K562 (cell line): ENCODE measurements around the gene WAS. TPM values are rescaled to one million over a fixed set of nuclear protein-coding genes. Genes with fewer than 3 reads are reported as not detected.

ENCODE experiments used
- CTBP1 ChIP-seq: fragments of 450-650 bp; IDR thresholded peaks from 2 replicates; pipeline ENCODE4 v1.6.1; 2016; ENCODE audit warnings: borderline replicate concordance
- DNMT1 ChIP-seq: fragments of 450-650 bp; IDR thresholded peaks from 2 replicates; pipeline ENCODE4 v1.6.1; 2016; ENCODE audit warnings: antibody characterized with exemption, mild to moderate bottlenecking
- EGR1 ChIP-seq: fragments of 450-650 bp; conservative IDR thresholded peaks from 2 replicates; pipeline ENCODE4 v1.6.1; 2017; ENCODE audit warnings: mild to moderate bottlenecking
- MBD2 ChIP-seq: sonication (generic); IDR thresholded peaks from 2 replicates; pipeline ENCODE4 v1.6.1; 2016; ENCODE audit warnings: low read depth, borderline replicate concordance
- MEIS2 ChIP-seq: fragments of 450-650 bp; IDR thresholded peaks from 2 replicates; pipeline ENCODE4 v1.6.1; 2014; ENCODE audit warnings: mild to moderate bottlenecking; ENCODE audit not compliant: partially characterized antibody
- MIER1 ChIP-seq: fragments of 450-650 bp; IDR thresholded peaks from 2 replicates; pipeline ENCODE4 v1.6.1; 2016; ENCODE audit warnings: antibody characterized with exemption, mild to moderate bottlenecking, low read depth
- MTA3 ChIP-seq: fragments of 450-650 bp; formaldehyde crosslinking; IDR thresholded peaks from 2 replicates; pipeline ENCODE4 v1.6.1; 2017; ENCODE audit warnings: mild to moderate bottlenecking, borderline replicate concordance
- NR2C2 ChIP-seq, 2 experiments: fragments of 200-800 bp in 1 of 2; sonication (Bioruptor generic) in 1 of 2; sonication (generic) in 1 of 2; formaldehyde crosslinking in 1 of 2; IDR thresholded peaks; 2 replicates each; pipeline versions ENCODE4 v1.6.1 to v1.8.0; 2016 to 2022; ENCODE audit warnings: mild to moderate bottlenecking in 1 of 2, missing compliant biosample characterization in 1 of 2, missing genetic modification characterization in 1 of 2, missing genetic modification reagents in 1 of 2
- PRMT5 ChIP-seq: sonication (generic); formaldehyde crosslinking; IDR thresholded peaks from 2 replicates; pipeline ENCODE4 v1.5.0; 2020; ENCODE audit warnings: missing genetic modification reagents
- RBBP5 ChIP-seq: fragments of 200-600 bp; sonication (generic); IDR thresholded peaks from 2 replicates; pipeline ENCODE4 v1.6.1; 2012; ENCODE audit warnings: borderline replicate concordance, mild to moderate bottlenecking, low read length, control low read depth, inconsistent platforms; ENCODE audit not compliant: insufficient read depth, poor library complexity, severe bottlenecking
- RBM17 ChIP-seq: fragments of 200-400 bp; formaldehyde crosslinking; IDR thresholded peaks from 2 replicates; pipeline ENCODE4 v1.6.1; 2017; ENCODE audit warnings: low read depth, mild to moderate bottlenecking, low read length, borderline replicate concordance
- RBM39 ChIP-seq: fragments of 200-400 bp; formaldehyde crosslinking; optimal IDR thresholded peaks from 2 replicates; pipeline ENCODE3; 2018; ENCODE audit warnings: low read depth, low read length
- TCF7 ChIP-seq: sonication (generic); IDR thresholded peaks from 2 replicates; pipeline ENCODE4 v1.6.1; 2016; ENCODE audit warnings: antibody characterized with exemption, borderline replicate concordance
- ZC3H11A ChIP-seq: IDR thresholded peaks from 2 replicates; pipeline ENCODE4 v1.6.1; 2012; ENCODE audit warnings: low read depth, low read length, improper control_type of control experiment
- ZNF23 ChIP-seq: fragments of 250-450 bp; sonication (Bioruptor Pico); IDR thresholded peaks from 2 replicates; pipeline ENCODE4 v1.4.0; 2020; ENCODE audit warnings: mild to moderate bottlenecking
- ZNF668 ChIP-seq: fragments of 250-450 bp; sonication (Bioruptor Pico); IDR thresholded peaks from 2 replicates; pipeline ENCODE4 v1.8.0; 2022; ENCODE audit warnings: mild to moderate bottlenecking, inconsistent platforms
- polyA plus RNA-seq, 8 experiments: library from polyadenylated mRNA; depleted of rRNA in 4 of 8; stranded (reverse) in 5 of 8; unstranded in 3 of 8; fragments of >200 nt; fragmentation: Nextera tagmentation in 2 of 8; fragmentation: Illumina TruSeq in 1 of 8; extraction: Ambion mirVana in 2 of 8; extraction: Trizol in 1 of 8; gene quantifications; 2 replicates each; pipeline versions ENCODE4 v1.2.1 to v1.2.3, GENCODE V29; 2011 to 2014; ENCODE audit warnings: inconsistent platforms in 1 of 8, missing spikeins in 1 of 8
- total RNA-seq, 7 experiments: library from RNA; depleted of rRNA in 6 of 7; stranded (reverse); fragments of >200 nt in 6 of 7; fragmentation: Illumina TruSeq in 2 of 7; extraction: Trizol in 2 of 7; gene quantifications; 2 replicates each; pipeline versions ENCODE4 v1.2.1 to v1.2.3, GENCODE V29; 2011 to 2021; ENCODE audit warnings: low replicate concordance in 1 of 7
- TF ChIP-seq, protein P1 (sequence below): fragments of 250-450 bp; sonication (Bioruptor Pico); IDR thresholded peaks from 2 replicates; pipeline ENCODE4 v1.8.0; 2022; ENCODE audit warnings: inconsistent platforms
- TF ChIP-seq, protein P2 (sequence below): fragments of 250-450 bp; sonication (Bioruptor Pico); IDR thresholded peaks from 2 replicates; pipeline ENCODE4 v1.9.0; 2021; ENCODE audit warnings: mild to moderate bottlenecking, inconsistent platforms
- TF ChIP-seq, protein P3 (sequence below), 3 experiments: fragments of 200-800 bp in 1 of 3; sonication (Bioruptor generic) in 1 of 3; sonication (generic) in 1 of 3; formaldehyde crosslinking in 1 of 3; IDR thresholded peaks; 2 replicates each; pipeline versions ENCODE4 v1.6.1 to v1.8.0; 2016 to 2022; ENCODE audit warnings: mild to moderate bottlenecking in 2 of 3, missing compliant biosample characterization in 2 of 3, missing genetic modification characterization in 2 of 3, missing genetic modification reagents in 1 of 3
- TF ChIP-seq, protein P4 (sequence below): fragments of 450-650 bp; formaldehyde crosslinking; IDR thresholded peaks from 2 replicates; pipeline ENCODE4 v1.4.0; 2020; ENCODE audit warnings: mild to moderate bottlenecking, moderate library complexity

Gene WAS
- total and polyA plus RNA-seq, 9 of the 15 experiments (the other 6 are each of a cell fraction or from before 2014, with no cell fraction given): 0.11 to 16.1 (median 3.8) TPM

DNA sequence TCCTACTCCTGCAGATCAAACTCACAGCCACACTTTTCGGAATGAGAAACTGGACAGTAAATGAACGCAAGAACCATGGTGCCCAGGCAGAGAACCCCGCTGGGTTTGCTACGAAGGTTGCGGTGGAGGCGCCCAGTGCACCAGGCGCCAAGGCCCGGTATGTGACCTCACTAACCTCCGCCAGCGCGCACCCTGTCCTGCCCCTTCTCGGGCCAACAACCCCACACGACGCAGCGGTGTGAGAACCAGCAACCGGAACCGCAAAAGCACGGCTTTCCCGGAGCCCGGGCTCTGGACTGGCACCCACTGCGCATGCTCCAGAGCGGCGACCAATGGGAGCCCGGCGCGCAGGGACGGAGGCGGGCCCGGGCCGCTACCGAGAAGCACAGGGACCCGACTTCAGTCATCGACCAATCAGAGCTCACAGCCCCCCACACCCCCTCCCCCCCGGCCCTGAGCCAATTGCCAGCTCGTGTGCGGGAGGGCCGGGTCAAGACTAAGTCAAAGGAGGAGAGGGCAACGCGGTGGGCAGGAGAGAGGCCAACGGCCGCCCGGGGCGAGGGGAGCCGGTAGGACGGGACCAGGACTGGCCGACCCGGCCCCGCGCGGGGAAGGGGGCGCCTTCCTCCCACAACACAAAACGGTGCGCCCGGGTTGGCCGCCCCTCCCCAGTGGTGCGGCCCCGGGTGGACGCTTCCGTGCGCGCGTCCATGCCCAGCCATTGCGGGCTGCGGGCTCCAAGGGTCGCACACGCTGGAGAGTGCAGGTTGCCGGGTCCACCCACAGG lies 7.3 kb upstream of the WAS start (continued):
- TF ChIP-seq RBM39: no peak
- TF ChIP-seq PRMT5 (CRISPR knock-in tag): no peak
- peak; percentile 60; the same call in 1 of the 2 replicates for TF ChIP-seq MTA3
- peak; percentile 30 for TF ChIP-seq RBBP5
- peak; percentile 61 for TF ChIP-seq CTBP1
- TF ChIP-seq TCF7: no peak
- peak; percentile 48; the same call in 1 of the 2 replicates for TF ChIP-seq MBD2
- TF ChIP-seq MIER1: no peak
- TF ChIP-seq EGR1: no peak
- no peak for TF ChIP-seq NR2C2 (CRISPR knock-in tag; IDR thresholded peaks at IDR 0.05)
- peak; percentile 60; the same call in 1 of the 2 replicates for TF ChIP-seq NR2C2 (tag; IDR thresholded peaks at IDR 0.05)
- TF ChIP-seq, protein P1, sequence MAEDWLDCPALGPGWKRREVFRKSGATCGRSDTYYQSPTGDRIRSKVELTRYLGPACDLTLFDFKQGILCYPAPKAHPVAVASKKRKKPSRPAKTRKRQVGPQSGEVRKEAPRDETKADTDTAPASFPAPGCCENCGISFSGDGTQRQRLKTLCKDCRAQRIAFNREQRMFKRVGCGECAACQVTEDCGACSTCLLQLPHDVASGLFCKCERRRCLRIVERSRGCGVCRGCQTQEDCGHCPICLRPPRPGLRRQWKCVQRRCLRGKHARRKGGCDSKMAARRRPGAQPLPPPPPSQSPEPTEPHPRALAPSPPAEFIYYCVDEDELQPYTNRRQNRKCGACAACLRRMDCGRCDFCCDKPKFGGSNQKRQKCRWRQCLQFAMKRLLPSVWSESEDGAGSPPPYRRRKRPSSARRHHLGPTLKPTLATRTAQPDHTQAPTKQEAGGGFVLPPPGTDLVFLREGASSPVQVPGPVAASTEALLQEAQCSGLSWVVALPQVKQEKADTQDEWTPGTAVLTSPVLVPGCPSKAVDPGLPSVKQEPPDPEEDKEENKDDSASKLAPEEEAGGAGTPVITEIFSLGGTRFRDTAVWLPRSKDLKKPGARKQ: no peak
- no peak for TF ChIP-seq ZNF23 (CRISPR knock-in tag)
- no peak for TF ChIP-seq DNMT1
- no peak for TF ChIP-seq ZC3H11A
- TF ChIP-seq, protein P2, sequence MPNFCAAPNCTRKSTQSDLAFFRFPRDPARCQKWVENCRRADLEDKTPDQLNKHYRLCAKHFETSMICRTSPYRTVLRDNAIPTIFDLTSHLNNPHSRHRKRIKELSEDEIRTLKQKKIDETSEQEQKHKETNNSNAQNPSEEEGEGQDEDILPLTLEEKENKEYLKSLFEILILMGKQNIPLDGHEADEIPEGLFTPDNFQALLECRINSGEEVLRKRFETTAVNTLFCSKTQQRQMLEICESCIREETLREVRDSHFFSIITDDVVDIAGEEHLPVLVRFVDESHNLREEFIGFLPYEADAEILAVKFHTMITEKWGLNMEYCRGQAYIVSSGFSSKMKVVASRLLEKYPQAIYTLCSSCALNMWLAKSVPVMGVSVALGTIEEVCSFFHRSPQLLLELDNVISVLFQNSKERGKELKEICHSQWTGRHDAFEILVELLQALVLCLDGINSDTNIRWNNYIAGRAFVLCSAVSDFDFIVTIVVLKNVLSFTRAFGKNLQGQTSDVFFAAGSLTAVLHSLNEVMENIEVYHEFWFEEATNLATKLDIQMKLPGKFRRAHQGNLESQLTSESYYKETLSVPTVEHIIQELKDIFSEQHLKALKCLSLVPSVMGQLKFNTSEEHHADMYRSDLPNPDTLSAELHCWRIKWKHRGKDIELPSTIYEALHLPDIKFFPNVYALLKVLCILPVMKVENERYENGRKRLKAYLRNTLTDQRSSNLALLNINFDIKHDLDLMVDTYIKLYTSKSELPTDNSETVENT (CRISPR knock-in tag): no peak
- TF ChIP-seq RBM17: no peak
- TF ChIP-seq ZNF668 (CRISPR knock-in tag): no peak
- TF ChIP-seq, protein P3, sequence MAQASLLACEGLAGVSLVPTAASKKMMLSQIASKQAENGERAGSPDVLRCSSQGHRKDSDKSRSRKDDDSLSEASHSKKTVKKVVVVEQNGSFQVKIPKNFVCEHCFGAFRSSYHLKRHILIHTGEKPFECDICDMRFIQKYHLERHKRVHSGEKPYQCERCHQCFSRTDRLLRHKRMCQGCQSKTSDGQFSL (CRISPR knock-in tag; IDR thresholded peaks at IDR 0.05): no peak
- TF ChIP-seq, protein P3 (tag; IDR thresholded peaks at IDR 0.05): no peak
- peak; percentile 75 for TF ChIP-seq MEIS2
- TF ChIP-seq, protein P4, sequence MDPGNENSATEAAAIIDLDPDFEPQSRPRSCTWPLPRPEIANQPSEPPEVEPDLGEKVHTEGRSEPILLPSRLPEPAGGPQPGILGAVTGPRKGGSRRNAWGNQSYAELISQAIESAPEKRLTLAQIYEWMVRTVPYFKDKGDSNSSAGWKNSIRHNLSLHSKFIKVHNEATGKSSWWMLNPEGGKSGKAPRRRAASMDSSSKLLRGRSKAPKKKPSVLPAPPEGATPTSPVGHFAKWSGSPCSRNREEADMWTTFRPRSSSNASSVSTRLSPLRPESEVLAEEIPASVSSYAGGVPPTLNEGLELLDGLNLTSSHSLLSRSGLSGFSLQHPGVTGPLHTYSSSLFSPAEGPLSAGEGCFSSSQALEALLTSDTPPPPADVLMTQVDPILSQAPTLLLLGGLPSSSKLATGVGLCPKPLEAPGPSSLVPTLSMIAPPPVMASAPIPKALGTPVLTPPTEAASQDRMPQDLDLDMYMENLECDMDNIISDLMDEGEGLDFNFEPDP: no peak
